HG03108 (cell line): ENCODE data around the gene FAM13A.
A peak's percentile ranks its signal among the peaks of the same experiment; 100 is the strongest.

ENCODE experiments used
- ATAC-seq: cut with Tn5 transposase; IDR thresholded peaks from one replicate; pipeline ENCODE4 v1.9.1; 2021; ENCODE audit warnings: moderate library complexity; ENCODE audit not compliant: unreplicated experiment

FAM13A gene

DNA sequence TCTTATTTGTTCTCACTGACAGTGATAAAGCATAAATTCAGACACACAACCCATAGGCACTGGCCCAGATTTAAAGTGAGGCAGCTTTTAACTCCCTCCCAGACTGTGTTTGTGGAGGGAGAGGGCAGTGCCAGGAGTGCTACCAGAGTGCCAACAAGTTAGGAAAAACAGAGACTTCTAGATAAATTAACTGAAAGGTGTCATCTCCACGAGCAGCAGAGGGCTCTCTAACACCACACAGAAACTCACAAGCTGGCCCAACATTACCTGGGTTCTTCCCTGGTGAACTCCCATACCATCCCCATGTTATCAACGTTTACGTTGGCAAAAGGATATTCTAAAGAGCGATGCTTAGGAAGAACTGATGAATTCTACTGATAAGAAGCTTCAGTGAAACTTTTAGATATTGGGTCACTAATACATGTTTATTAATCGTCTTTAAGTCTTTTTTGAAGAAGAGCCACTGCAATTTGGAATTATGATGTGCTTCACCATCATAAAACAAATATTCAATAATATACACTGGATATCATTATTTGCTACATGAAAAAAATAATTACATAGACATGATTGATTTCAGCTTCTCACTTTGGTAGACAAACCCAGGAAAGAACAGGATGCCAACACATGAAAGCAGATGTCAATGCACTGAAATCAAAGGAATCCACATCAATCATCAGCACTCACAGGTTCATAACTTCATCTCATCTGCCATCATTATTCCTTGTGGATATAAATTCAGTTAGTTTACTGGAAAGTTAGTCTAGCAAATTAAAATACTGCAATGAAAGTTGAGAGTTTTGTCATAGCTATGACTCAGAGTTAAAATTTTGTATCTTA lies 238.1 kb downstream of the FAM13A start:
- no peak for ATAC-seq

DNA sequence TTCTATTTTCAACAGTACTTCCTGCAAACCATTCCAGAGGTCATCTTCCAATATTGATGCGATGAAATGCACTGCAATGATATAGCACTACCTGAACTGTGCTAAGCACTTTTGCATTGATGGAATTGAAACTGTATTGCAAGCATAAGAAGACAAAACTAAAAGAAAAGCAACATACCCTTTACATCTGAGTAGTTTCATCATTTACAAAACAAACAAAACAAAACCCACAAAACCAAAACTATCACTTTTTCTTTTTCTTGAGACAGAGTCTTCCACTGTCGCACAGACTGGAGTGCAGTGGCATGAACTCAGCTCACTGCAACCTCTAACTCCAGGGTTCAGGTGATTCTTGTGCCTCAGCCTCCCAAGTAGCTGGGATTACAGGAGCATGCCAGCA lies 239.2 kb downstream of the FAM13A start:
- ATAC-seq: no peak

DNA sequence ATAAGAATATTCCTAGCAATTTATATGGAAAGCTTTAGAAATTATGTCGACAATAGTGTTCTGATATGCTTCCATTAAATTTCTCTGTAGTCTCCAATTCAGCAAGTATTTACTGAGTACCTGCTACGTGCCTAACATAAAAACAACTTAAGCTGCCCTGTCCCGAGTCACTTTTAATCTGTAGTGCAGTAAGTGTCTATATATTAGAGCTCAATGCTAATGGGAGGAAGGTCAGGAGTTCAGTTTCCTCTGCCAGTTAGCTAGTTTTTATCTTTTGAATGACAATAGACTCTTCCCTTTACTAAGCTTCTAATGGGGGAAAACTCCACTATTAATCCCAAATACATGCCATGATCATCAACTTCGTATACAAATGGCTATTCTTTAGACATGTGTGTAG lies 240.6 kb downstream of the FAM13A start:
- no peak for ATAC-seq

DNA sequence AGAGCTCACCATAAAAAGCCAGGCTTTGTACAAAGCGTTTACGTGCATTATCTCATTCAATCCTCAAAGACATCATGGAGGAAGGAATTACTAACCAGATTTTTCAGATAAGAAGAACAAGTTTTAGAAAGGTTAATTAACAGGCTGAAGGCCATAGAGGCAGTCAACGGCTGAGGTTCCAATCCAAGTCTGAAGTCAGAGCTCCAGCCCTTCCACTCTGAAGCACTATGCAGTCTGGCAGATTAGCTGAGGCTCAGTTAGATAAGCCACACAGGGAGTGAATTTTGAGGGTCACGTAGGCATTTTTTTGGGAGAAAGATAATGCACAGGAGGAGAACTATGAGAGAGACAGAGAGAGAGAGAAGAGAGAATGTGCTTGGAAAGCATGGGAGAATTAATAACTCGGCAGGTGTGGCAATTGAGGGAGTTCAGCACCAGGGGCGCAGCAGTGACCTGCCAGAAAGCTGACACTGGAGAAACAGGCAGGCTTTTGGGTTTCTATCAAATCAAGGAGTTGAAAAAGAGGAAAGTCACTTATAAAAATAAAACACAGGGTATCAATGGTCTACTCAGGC lies 242.9 kb downstream of the FAM13A start:
- no peak for ATAC-seq

DNA sequence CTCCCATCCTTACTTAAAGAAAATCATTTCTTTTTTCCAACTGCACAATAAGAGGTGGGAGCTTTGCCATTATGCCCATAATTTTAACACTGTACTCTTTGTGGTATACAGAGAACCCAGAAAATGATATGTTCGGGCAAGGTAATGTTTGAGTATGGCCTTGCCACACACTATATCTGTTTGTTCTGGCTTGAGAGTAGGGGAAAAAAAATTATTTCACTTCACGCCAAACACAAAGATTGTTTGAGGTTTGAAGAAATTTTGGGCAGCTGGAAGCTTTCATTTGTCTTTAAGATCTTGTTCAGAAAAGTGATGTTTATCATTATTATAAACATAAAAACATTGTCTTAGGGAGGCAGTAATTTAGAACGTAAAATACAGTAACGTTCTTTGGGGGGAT lies 244.0 kb downstream of the FAM13A start:
- ATAC-seq: no peak

DNA sequence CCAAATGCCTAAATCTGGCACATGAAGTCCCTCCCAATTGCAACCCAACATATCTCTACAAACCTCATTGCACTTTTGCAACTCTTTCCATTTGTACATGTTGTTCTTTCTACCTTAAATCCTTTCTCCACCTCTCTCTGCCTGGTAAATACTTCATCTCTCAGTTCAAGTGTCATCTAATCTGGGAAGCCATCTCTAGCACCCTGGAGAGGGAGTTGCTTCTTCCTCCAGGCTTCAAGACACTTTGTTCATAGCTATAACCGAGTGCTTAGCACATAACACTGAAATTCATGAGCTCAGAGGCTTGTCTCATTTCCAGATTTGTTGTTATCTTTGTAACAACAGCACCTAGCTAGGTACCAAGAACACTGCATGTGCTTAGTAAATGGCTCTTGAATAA lies 244.6 kb downstream of the FAM13A start:
- no peak for ATAC-seq

DNA sequence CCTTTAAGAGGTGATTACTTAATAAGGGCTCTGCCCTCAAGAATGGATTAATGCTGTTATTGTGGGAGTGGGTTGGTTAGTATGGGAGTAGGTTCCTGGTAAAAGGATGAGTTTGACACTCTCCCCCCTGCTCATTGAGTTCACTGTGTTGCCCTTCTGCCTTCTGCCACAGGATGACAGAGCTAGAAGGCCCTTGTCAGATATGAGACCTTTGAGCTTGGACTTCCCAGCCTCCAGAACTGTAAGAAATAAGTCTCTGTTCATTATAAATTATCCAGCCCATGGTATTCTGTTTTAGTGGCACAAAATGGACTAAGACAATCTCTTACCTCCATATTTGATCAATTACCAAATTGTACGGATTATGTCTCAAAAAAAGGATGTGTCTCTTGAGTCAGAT lies 245.1 kb downstream of the FAM13A start:
- no peak for ATAC-seq

DNA sequence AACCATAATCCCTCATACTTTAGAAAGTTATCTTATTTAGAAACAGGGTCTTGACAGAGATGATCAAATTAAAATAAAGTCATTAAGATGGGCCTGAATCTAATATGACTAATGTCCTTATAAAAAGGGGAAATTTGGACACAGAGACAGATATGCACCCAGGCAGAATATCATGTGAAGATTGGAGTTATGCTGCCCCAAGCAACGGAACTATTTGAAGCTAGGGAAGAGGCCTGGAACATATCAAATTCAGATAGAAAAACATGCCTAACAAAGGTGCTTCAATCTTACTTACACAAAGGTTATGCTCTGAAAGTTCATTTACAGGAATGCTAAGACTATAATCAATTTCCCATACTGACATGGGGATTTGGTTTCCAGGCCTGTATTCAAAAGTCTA lies 246.7 kb downstream of the FAM13A start:
- ATAC-seq: no peak

DNA sequence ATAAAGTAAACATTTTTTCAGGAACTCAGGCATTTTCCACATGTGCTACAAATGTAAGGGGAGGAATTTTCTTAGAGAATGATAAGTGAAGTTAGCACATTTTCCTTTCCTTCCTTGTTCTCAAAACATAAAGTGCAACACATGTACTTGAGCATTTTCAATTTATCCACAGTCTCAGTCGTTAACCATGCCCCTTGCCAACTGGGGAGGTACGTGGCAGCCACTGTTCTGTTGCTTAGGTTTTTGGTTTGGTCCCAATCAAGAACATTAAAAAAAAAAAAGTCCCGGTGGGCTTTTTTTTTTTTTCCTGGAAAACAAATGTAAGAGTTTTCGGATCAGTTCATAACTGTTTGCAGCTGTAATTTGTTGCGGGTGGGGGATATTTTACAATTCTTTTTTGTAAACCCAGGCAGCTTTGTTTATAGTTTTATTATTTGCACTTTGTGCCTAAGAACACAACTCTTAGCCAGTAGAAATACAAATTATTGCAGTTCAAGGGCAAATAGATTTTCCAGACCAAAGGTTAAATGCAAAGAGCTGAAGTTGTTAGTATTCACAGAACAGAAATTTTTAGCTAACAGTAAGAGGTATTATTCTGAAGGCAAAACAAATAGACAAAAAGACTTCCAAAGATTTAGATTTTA lies 247.3 kb downstream of the FAM13A start:
- ATAC-seq: no peak

DNA sequence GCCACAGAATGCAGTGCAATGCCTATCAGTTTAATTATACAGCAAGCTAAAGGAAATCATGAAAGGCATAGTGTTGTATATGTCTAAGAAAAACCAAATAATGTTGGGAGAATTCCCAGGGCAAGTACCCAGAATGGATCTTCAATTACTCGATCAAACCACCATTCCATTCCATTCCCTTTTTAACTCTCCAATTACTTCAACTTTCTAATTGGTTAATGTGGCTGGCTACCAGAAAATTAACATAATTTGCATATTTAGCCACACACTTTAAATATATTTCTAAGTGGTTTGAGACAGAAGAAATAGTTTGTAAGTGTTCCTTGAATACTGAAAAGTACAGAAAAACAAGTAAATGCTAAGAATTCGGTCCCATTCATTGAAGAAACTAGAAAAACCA lies 247.9 kb downstream of the FAM13A start:
- no peak for ATAC-seq

DNA sequence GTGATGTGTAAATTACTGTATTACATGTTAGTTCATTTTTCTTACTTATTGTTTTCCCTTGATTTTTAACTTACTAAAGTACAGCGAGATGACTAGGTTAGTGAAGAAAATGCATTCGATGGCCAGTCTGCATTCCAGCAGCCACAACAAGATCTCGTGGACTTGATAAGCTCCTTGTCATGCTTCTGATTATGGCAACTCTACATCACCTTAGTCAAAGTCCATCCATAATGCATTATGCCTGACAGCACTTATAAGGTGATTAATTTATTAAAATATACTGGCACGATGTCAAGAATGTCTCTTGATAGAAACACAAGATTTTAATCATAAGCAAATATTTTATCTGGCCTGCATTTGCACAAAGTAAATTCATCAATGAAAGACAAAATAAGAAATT lies 249.5 kb downstream of the FAM13A start:
- ATAC-seq: no peak

DNA sequence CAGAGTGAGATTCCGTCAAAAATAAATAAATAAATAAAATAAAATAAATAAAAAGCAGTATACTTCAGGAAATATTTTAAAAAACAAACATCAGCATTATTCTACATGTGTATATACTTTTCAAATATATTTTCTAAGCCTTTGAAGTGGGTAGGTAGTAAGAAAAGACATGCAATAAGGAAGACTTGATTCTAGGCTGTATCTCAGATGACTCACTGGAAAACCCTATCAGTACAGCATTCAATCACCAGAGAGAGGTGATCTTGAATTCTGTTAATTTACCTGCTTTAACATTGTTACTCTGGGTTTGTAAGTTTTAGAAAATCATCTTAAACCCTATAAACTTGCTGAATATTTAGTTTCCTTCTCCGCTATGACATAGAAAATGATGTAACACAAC lies 252.8 kb downstream of the FAM13A start:
- no peak for ATAC-seq

DNA sequence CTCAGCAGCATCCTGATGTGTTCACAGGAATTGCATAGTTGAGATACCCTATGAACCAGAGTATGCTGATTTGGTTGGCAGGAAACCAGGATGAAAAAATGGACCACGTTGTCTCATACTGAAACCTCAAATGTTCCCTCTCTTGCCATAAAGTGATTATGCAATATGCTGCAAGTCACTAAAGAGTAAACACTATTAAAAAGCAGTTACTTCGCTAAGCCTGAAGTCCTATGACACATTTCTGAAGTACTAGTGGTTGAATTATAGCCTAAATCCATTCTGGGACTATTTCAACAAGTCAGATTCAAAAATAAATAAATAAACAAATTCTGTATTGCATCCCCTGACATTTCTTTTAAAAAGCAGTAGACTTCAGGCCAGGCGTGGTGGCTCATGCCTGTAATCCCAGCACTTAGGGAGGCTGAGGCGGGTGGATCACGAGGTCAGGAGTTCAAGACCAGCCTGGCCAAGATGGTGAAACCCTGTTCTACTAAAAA lies 253.3 kb downstream of the FAM13A start:
- peak; percentile 83 for ATAC-seq

DNA sequence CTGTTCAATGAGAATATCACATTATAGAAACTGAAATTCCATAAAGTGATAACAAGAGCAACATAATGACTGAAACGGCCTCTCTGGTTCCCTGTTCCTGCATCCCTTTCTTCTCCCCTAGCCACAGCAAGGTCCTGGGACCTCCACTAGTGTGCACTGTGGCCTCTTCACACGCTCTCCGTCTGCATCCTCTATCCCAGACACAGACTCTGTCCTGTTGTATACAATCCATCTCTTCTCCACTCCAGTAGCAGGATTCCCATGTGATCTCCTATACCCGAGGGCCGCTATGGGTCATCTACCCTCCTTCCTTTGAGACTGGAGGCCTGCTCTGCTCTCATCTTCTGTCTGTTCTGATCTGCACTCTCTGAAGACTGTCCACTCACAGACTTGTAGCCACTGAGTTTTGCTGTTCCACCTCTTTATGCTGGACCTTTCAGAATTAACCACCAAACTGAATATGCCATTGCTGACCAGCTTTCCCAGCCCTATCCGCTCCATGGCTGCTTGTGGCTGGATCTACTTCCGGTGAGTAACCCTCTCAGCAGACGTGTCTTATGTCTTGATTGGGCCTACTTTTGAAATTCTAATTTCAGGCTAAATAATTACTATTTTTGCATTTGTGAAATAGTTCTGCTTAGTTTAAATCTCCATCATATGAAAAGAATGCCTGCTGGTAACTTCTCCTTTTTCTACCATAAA lies 254.2 kb downstream of the FAM13A start:
- no peak for ATAC-seq

DNA sequence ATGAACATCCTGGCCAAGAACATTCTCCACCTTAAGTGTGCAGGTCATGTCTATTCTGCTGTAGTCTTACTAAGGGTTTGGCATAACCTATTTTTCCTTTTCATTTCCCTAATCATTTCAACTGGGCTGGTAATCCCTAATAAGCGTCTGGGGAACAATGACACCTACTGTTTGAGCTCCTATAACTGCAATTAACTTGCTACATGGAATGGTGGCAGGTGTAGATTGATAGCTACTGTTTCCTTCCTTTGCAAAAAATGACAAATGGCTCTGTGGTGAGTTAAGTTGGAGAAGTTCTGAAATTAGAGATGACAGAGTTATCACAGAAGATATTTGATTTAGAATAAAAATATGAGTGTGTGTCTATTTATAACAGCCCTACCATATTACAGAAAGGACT lies 254.8 kb downstream of the FAM13A start:
- no peak for ATAC-seq

DNA sequence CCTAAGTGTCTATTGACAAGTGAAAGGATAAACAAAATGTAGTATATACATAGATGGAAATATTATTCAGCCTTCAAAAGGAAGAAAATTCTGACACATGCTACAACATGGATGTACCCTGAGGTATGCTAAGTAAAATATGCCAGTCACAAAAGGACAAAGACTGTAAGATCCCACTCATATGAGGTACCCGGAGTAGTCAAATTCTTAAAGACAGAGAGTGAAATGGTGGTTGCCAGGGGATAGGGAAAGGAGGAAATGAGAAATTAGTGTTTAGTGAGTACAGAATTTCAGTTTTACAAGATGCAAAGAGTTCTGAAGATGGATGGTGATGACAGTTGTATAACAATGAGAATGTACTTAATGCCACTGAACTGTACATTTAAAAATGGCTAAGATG lies 257.1 kb downstream of the FAM13A start:
- no peak for ATAC-seq

DNA sequence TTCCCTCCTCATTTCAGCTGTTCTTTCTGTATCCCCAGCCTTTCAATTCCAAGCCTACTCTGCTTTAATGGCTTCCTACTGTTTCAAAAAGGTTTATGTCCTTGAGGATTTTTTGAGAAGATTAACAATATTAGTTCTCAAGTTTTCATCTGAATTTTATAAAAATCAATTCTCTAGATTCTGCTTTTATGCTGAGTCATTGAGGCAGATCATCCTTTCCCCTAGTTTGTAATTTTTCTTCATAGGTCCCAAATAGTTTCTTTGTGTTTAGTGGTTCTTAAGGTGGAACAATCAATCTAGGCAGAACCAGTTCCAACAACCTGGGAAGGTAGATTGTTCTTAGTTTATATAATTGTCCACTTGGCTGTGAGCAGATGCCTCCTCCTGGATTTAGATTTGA lies 259.3 kb downstream of the FAM13A start:
- ATAC-seq: no peak

DNA sequence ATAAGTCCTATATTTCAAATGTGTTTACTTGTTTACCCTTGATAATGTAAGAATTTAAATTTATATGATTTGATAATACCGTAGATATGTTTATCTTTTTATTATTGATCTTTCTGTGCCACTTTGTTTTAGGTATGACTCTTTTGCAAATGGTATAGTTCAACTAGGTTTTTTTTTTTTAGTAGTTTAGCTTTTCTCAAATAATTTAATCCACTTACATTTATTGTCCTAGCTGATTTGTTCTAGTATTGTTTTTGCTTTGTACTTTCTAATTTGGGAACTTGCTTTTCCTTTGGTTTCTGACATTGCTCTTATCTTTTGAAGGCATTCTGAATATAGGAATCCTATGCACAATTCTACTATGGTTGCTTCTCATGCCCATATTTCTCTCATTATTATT lies 260.4 kb downstream of the FAM13A start:
- no peak for ATAC-seq

DNA sequence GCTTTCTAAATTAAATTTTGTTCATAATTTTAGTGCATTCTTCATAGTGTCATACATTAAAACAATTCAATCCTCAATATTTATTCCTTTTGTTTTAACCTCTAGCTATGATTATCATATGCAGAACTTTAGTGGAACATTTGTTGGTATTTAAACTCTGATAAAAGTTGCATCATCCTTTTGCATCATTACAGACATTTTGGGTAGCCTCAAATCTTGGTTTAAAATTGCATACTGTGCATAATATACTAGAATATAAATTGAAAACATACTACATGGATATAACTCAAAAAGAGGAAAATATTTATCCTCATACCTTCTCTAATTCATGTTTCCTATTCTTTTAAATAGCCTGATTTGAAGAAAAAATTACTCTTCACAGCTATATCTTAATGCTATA lies 262.0 kb downstream of the FAM13A start:
- no peak for ATAC-seq

DNA sequence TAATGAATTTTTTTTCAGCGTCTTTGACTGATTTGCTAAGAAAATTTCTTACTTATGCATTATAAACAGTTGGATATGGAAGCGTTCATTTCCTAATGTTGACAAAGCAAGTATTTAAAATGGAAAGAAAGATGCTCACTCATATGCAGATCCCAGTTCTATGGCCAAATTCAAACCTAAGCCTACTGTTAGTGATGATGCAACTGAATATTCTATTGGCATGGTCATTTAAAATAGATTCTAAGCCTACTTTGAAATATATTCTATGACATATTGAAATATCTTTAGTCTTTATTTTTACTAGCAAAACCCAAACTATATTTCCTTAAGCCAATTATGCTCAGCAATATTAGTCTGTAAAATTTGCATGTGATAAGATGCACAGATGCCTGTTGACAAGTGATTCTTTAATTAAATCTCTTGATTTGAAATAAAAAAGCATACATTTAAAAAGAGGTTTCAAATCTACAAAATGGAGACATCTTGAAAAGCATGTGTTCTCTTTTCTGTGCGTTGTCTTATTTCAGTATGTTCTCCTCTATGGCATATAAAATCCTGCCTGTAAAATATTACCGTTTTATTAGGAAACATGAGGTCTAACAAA lies 262.8 kb downstream of the FAM13A start:
- ATAC-seq: no peak

DNA sequence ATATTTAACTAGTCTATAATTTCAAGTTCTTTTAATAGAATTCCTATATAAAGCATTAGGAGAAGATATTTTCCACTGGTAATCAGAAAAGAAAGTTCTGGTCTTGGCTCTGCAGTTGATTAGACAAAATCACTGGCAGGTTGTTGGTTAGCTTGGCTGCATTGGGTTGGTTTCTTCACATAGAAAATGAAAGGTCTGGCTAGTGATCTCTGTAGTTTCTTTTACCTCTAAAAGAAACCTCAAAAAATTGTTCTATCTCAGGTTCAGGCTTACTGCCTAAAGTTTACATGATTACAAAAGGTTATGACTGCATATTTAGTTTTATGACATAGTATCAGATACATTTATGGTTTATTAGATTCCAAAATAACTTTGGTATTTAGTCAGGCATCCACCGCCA lies 263.5 kb downstream of the FAM13A start:
- ATAC-seq: peak; percentile 71
